Transverse colon (tissue), 4 donors: ENCODE measurements around the gene PPP4R3B.
A peak's percentile ranks its signal among the peaks of the same experiment; 100 is the strongest.

ENCODE experiments used
- CTCF ChIP-seq, 5 experiments: fragments of 200-600 bp in 3 of 5; fragments of 450-650 bp in 2 of 5; sonication (generic) in 3 of 5; IDR thresholded peaks; 1 replicate in 2 of 5; 2 replicates in 3 of 5; pipeline ENCODE4 v1.5.1; 2016 to 2017; ENCODE audit warnings: antibody characterized with exemption in 5 of 5, inconsistent platforms in 3 of 5, mild to moderate bottlenecking in 2 of 5, moderate library complexity in 1 of 5
- POLR2AphosphoS5 ChIP-seq, 3 donors: sonication (generic); formaldehyde crosslinking; IDR thresholded peaks; one replicate each; pipeline ENCODE4 v1.6.1; 2016; ENCODE audit warnings: antibody characterized with exemption in 3 of 3

- TF ChIP-seq POLR2AphosphoS5 (IDR thresholded peaks at IDR 0.05), result no peak
- peak in 1 of 5 experiments; percentile 2 for TF ChIP-seq CTCF (IDR thresholded peaks at IDR 0.05)
Observed at GRCh38 chr2:55581435-55581834, 36.0 kb downstream of the PPP4R3B start.
